H9 (cell line): ENCODE data around the gene GALNT12. TPM values are rescaled to one million over a fixed set of nuclear protein-coding genes. Genes with fewer than 3 reads are reported as not detected.

Source experiments
- DNase-seq: peaks from one replicate; pipeline ENCODE4 v3.0.0-alpha.2; 2017
- H2AFZ ChIP-seq: one replicate; pipeline ENCODE4 v1.6.1; 2013; ENCODE audit warnings: mild to moderate bottlenecking, low read length, control low read depth, moderate library complexity
- H2AK5ac ChIP-seq: 2 replicates; pipeline ENCODE4 v1.6.1; 2013; ENCODE audit warnings: low read length, control low read depth, mixed read lengths; ENCODE audit not compliant: insufficient read length
- H2BK120ac ChIP-seq: one replicate; pipeline ENCODE4 v1.6.1; 2013; ENCODE audit warnings: low read depth, mild to moderate bottlenecking, low read length, control low read depth, inconsistent platforms; ENCODE audit not compliant: poor library complexity, severe bottlenecking
- H2BK12ac ChIP-seq: 2 replicates; pipeline ENCODE4 v1.6.1; 2013; ENCODE audit warnings: low read length, control low read depth, mixed read lengths, low read depth; ENCODE audit not compliant: insufficient read length
- H2BK15ac ChIP-seq: 2 replicates; pipeline ENCODE4 v1.6.1; 2013; ENCODE audit warnings: low read depth, low read length, control low read depth
- H2BK20ac ChIP-seq: one replicate; pipeline ENCODE4 v1.6.1; 2013; ENCODE audit warnings: low read depth, mild to moderate bottlenecking, low read length, control low read depth, inconsistent platforms; ENCODE audit not compliant: poor library complexity, severe bottlenecking
- H2BK5ac ChIP-seq: 2 replicates; pipeline ENCODE4 v1.6.1; 2013; ENCODE audit warnings: low read length, control low read depth, mixed read lengths; ENCODE audit not compliant: insufficient read length
- H3K14ac ChIP-seq: 2 replicates; pipeline ENCODE4 v1.6.1; 2013; ENCODE audit warnings: low read length, control low read depth; ENCODE audit not compliant: insufficient read depth
- H3K18ac ChIP-seq: 2 replicates; pipeline ENCODE4 v1.6.1; 2013; ENCODE audit warnings: low read depth, mild to moderate bottlenecking, mixed read lengths, low read length, control low read depth; ENCODE audit not compliant: insufficient read length
- H3K23ac ChIP-seq: 2 replicates; pipeline ENCODE4 v1.6.1; 2013; ENCODE audit warnings: low read length, control low read depth, mixed read lengths, low read depth; ENCODE audit not compliant: insufficient read length
- H3K23me2 ChIP-seq: 2 replicates; pipeline ENCODE4 v1.6.1; 2013; ENCODE audit warnings: low read depth, mild to moderate bottlenecking, mixed read lengths, low read length, control low read depth; ENCODE audit not compliant: insufficient read length, poor library complexity, severe bottlenecking
- H3K27ac ChIP-seq: 2 replicates; pipeline ENCODE4 v1.5.1; 2013; ENCODE audit warnings: low read length, control low read depth, mixed read lengths, low read depth; ENCODE audit not compliant: insufficient read length
- H3K27me3 ChIP-seq: 2 replicates; pipeline ENCODE4 v1.6.1; 2013; ENCODE audit warnings: low read length, control low read depth, inconsistent platforms; ENCODE audit not compliant: insufficient read depth
- H3K4ac ChIP-seq: 2 replicates; pipeline ENCODE4 v1.6.1; 2013; ENCODE audit warnings: low read depth, mild to moderate bottlenecking, control low read depth, inconsistent platforms, low read length, moderate library complexity
- H3K4me1 ChIP-seq: 2 replicates; pipeline ENCODE4 v1.6.1; 2013; ENCODE audit warnings: low read length, control low read depth, inconsistent platforms; ENCODE audit not compliant: insufficient read depth
- H3K4me2 ChIP-seq: 2 replicates; pipeline ENCODE4 v1.6.1; 2013; ENCODE audit warnings: low read length, control low read depth, mixed read lengths; ENCODE audit not compliant: insufficient read length, insufficient read depth
- H3K56ac ChIP-seq: 2 replicates; pipeline ENCODE4 v1.6.1; 2013; ENCODE audit warnings: low read depth, mild to moderate bottlenecking, mixed read lengths, low read length, control low read depth; ENCODE audit not compliant: insufficient read length
- H3K79me1 ChIP-seq: 2 replicates; pipeline ENCODE4 v1.6.1; 2013; ENCODE audit warnings: low read depth, mild to moderate bottlenecking, moderate library complexity, low read length, control low read depth, inconsistent platforms; ENCODE audit not compliant: insufficient read depth, poor library complexity, severe bottlenecking
- H3K79me2 ChIP-seq: 2 replicates; pipeline ENCODE4 v1.6.1; 2013; ENCODE audit warnings: low read length, control low read depth, inconsistent platforms; ENCODE audit not compliant: insufficient read depth
- H3K9ac ChIP-seq: 2 replicates; pipeline ENCODE4 v1.6.1; 2013; ENCODE audit warnings: low read length, control low read depth, mixed read lengths; ENCODE audit not compliant: insufficient read length; ENCODE audit errors: extremely low read depth
- H3K9me3 ChIP-seq: one replicate; pipeline ENCODE4 v1.6.1; 2013; ENCODE audit warnings: low read depth, low read length, inconsistent platforms; ENCODE audit not compliant: control insufficient read depth
- H3T11ph ChIP-seq: one replicate; pipeline ENCODE4 v1.6.1; 2013; ENCODE audit warnings: mild to moderate bottlenecking, low read length, control low read depth, inconsistent platforms
- H4K20me1 ChIP-seq: one replicate; pipeline ENCODE4 v1.6.1; 2013; ENCODE audit not compliant: control insufficient read depth, insufficient read length, insufficient read depth
- H4K5ac ChIP-seq: 2 replicates; pipeline ENCODE4 v1.6.1; 2013; ENCODE audit warnings: low read depth, mild to moderate bottlenecking, mixed read lengths, low read length, control low read depth; ENCODE audit not compliant: insufficient read length
- H4K8ac ChIP-seq: replicated peaks from 2 replicates; pipeline ENCODE4 v1.6.1; 2013; ENCODE audit warnings: low read length, control low read depth, mixed read lengths, low read depth; ENCODE audit not compliant: insufficient read length
- H4K91ac ChIP-seq: 2 replicates; pipeline ENCODE4 v1.6.1; 2013; ENCODE audit warnings: low read depth, mild to moderate bottlenecking, moderate library complexity, mixed read lengths, low read length, control low read depth; ENCODE audit not compliant: insufficient read length
- H3K27ac Mint-ChIP-seq, 3 experiments: 2 replicates in 2 of 3; 3 replicates in 1 of 3; pipeline ENCODE4 v1.8.0; 2020 to 2021; ENCODE audit warnings: mixed read lengths in 3 of 3, mild to moderate bottlenecking in 1 of 3, moderate library complexity in 1 of 3
- H3K27me3 Mint-ChIP-seq: 2 replicates; pipeline ENCODE4 v1.8.0; 2021; ENCODE audit warnings: low read depth, mild to moderate bottlenecking, moderate library complexity, mixed read lengths
- H3K36me3 Mint-ChIP-seq, 3 experiments: 2 replicates in 2 of 3; 3 replicates in 1 of 3; pipeline ENCODE4 v1.8.0; 2020 to 2021; ENCODE audit warnings: low read depth in 3 of 3, mixed read lengths in 3 of 3; ENCODE audit not compliant: insufficient read depth in 1 of 3
- H3K4me1 Mint-ChIP-seq, 2 experiments: 2 replicates each; pipeline ENCODE4 v1.8.0; 2020; ENCODE audit warnings: mixed read lengths in 2 of 2
- H3K4me3 Mint-ChIP-seq, 2 experiments: 2 replicates in 1 of 2; 3 replicates in 1 of 2; pipeline ENCODE4 v1.8.0; 2020 to 2021; ENCODE audit warnings: mild to moderate bottlenecking in 2 of 2, mixed read lengths in 2 of 2, moderate library complexity in 1 of 2
- H3K9me3 Mint-ChIP-seq, 2 experiments: 2 replicates in 1 of 2; 3 replicates in 1 of 2; pipeline ENCODE4 v1.8.0; 2020; ENCODE audit warnings: mild to moderate bottlenecking in 2 of 2, mixed read lengths in 2 of 2, moderate library complexity in 1 of 2
- CTCF ChIP-seq: fragments of 200-600 bp; sonication (generic); conservative IDR thresholded peaks from 3 replicates; pipeline ENCODE4 v1.8.0; 2021; ENCODE audit warnings: antibody characterized with exemption, mild to moderate bottlenecking
- WGBS: extraction: QIAGEN DNeasy Blood & Tissue Kit; methylation state at CpG from one replicate; pipeline ENCODE4 v1.1.7; 2013; ENCODE audit warnings: missing lambda C conversion rate, low lambda C conversion rate, mixed read lengths; ENCODE audit not compliant: insufficient read length; ENCODE audit errors: extremely low coverage; 5-methylcytosine and 5-hydroxymethylcytosine counted together
- total RNA-seq: library from RNA; stranded (reverse); gene quantifications from 2 replicates; pipeline ENCODE4 v1.2.1, GENCODE V29; 2021

The GALNT12 gene
- total RNA-seq, 1 experiment from 2014 or later, result 18.0 TPM

GRCh38 chr9:98869866-98870265, 62.4 kb downstream of the GALNT12 start:
- Histone ChIP-seq H2AFZ (no peak overlapping the region), H3K79me2 (no peaks in the 10 kb centered on the region), H4K20me1 (no peaks in the 10 kb centered on the region), H3T11ph (no peak overlapping the region), H4K91ac (no peak overlapping the region), H3K4me2 (no peak overlapping the region), H3K9me3 (no peaks in the 10 kb centered on the region), H3K79me1 (no peaks in the 10 kb centered on the region), H3K9ac (no peak overlapping the region), H2BK20ac (no peak overlapping the region), H2BK5ac (no peak overlapping the region), H3K27me3 (no peaks in the 10 kb centered on the region), H3K27ac (no peak overlapping the region), H3K56ac (no peak overlapping the region), H4K8ac (no peak overlapping the region), H2BK120ac (no peak overlapping the region), H2BK12ac (no peak overlapping the region), H3K18ac (no peak overlapping the region), H4K5ac (no peak overlapping the region), H3K4ac (no peak overlapping the region), H3K23me2 (no peaks in the 10 kb centered on the region), H3K23ac (no peak overlapping the region), H2BK15ac (no peak overlapping the region), H2AK5ac (no peak overlapping the region), H3K4me1 (no peaks in the 10 kb centered on the region), H3K14ac (no peak overlapping the region)
- H3K4me1 Mint-ChIP-seq, result no peaks in the 10 kb centered on the region
- no peak for DNase-seq
- peaks cover 22% of the 10 kb centered on the region for H3K27me3 Mint-ChIP-seq
- TF ChIP-seq CTCF, result no peak
- no peak overlapping the region for H3K27ac Mint-ChIP-seq
- H3K9me3 Mint-ChIP-seq, result peaks cover 0 to 5% of the 10 kb centered on the region in 2 experiments; a peak in 4 of 5 replicates
- H3K4me3 Mint-ChIP-seq, result no peak overlapping the region
- H3K36me3 Mint-ChIP-seq, result no peaks in the 10 kb centered on the region
- WGBS, result no CpG with 5 or more reads among the region's 3 CpGs
